Keratinocyte (primary cell): ENCODE measurements around the gene C1orf122. TPM values are rescaled to one million over a fixed set of nuclear protein-coding genes. Genes with fewer than 3 reads are reported as not detected.
"Not testable (repeated sequence)": the region's sequence is repeated elsewhere in the genome, so short reads cannot be mapped to it uniquely, and the experiment has no call there.

Experiments
- DNase-seq: peaks from one replicate; pipeline ENCODE4 v3.0.0-alpha.2; 2011; ENCODE audit warnings: low read depth, missing footprints, low spot score
- FAIRE-seq: peaks from 2 replicates; lab custom pipeline; 2011; peaks lifted over from hg19 to GRCh38; lab: Jason Lieb, UNC
- H2AFZ ChIP-seq: 2 replicates; pipeline ENCODE4 v1.6.0; 2012; ENCODE audit warnings: low read length, control low read depth, inconsistent platforms; ENCODE audit not compliant: control insufficient read depth
- H3K27ac ChIP-seq: 2 replicates; pipeline ENCODE4 v1.5.1; 2011; ENCODE audit warnings: low read length; ENCODE audit not compliant: control insufficient read depth, insufficient read depth
- H3K27me3 ChIP-seq: 3 replicates; pipeline ENCODE4 v1.6.0; 2011; ENCODE audit warnings: low read length; ENCODE audit not compliant: control insufficient read depth, insufficient read depth; ENCODE audit errors: extremely low read depth
- H3K36me3 ChIP-seq, 2 experiments: 2 replicates in 1 of 2; 3 replicates in 1 of 2; pipeline ENCODE4 v1.5.1; 2011; ENCODE audit warnings: low read length in 2 of 2, mild to moderate bottlenecking in 1 of 2; ENCODE audit not compliant: control insufficient read depth in 2 of 2, insufficient read depth in 2 of 2; ENCODE audit errors: extremely low read depth in 1 of 2
- H3K4me1 ChIP-seq: 3 replicates; pipeline ENCODE4 v1.5.1; 2011; ENCODE audit warnings: low read length; ENCODE audit not compliant: control insufficient read depth, insufficient read depth; ENCODE audit errors: extremely low read depth
- H3K4me2 ChIP-seq: 3 replicates; pipeline ENCODE4 v1.6.0; 2011; ENCODE audit warnings: low read depth, low read length; ENCODE audit not compliant: control insufficient read depth, insufficient read depth; ENCODE audit errors: extremely low read depth
- H3K4me3 ChIP-seq, 3 experiments: fragments of 200-600 bp in 1 of 3; sonication (generic) in 1 of 3; 2 replicates in 2 of 3; 3 replicates in 1 of 3; pipeline ENCODE4 v1.5.1; 2011 to 2016; ENCODE audit warnings: low read length in 3 of 3, mild to moderate bottlenecking in 3 of 3, control low read depth in 2 of 3, inconsistent platforms in 1 of 3, low read depth in 1 of 3, mixed read lengths in 1 of 3, mixed run types in 1 of 3, moderate library complexity in 1 of 3; ENCODE audit not compliant: control insufficient read depth in 2 of 3, insufficient read depth in 2 of 3; ENCODE audit errors: extremely low read depth in 1 of 3
- H3K79me2 ChIP-seq: 2 replicates; pipeline ENCODE4 v1.6.0; 2012; ENCODE audit warnings: low read length; ENCODE audit not compliant: control insufficient read depth, insufficient read depth
- H3K9ac ChIP-seq: 3 replicates; pipeline ENCODE4 v1.6.0; 2011; ENCODE audit warnings: low read length; ENCODE audit not compliant: control insufficient read depth, insufficient read depth; ENCODE audit errors: extremely low read depth
- H3K9me1 ChIP-seq: 3 replicates; pipeline ENCODE4 v1.6.0; 2011; ENCODE audit warnings: low read length; ENCODE audit not compliant: control insufficient read depth, insufficient read depth; ENCODE audit errors: extremely low read depth
- H3K9me3 ChIP-seq: 2 replicates; pipeline ENCODE4 v1.5.1; 2012; ENCODE audit warnings: low read depth, low read length; ENCODE audit not compliant: control insufficient read depth
- H4K20me1 ChIP-seq: 3 replicates; pipeline ENCODE4 v1.6.0; 2011; ENCODE audit warnings: low read length; ENCODE audit not compliant: control insufficient read depth, insufficient read depth; ENCODE audit errors: extremely low read depth
- CTCF ChIP-seq, 3 experiments: IDR thresholded peaks in 1 of 3; conservative IDR thresholded peaks in 1 of 3; optimal IDR thresholded peaks in 1 of 3; 2 replicates in 2 of 3; 3 replicates in 1 of 3; pipeline versions ENCODE3 to v1.5.1; 2011; ENCODE audit warnings: low read length in 3 of 3, mild to moderate bottlenecking in 3 of 3, moderate library complexity in 2 of 3, control low read depth in 1 of 3, inconsistent platforms in 1 of 3; ENCODE audit not compliant: insufficient read depth in 2 of 3; ENCODE audit errors: extremely low read depth in 1 of 3
- EZH2 ChIP-seq: IDR thresholded peaks from one replicate; pipeline ENCODE4 v1.6.1; 2012; ENCODE audit warnings: inconsistent platforms, mild to moderate bottlenecking, low read length, moderate library complexity
- dilution Hi-C: fragments of 300-500 bp; cut with MboI; formaldehyde crosslinking; loops from one replicate; pipeline ENCODE4 v1.7.0; 2020; ENCODE audit warnings: low sequenced_read_pairs; ENCODE audit not compliant: extremely low pct_ligation_motif_present
- polyA plus RNA-seq, 5 experiments: library from polyadenylated mRNA; depleted of rRNA in 3 of 5; stranded (reverse) in 3 of 5; stranded (forward) in 1 of 5; unstranded in 1 of 5; fragments of >200 nt; gene quantifications; 1 replicate in 1 of 5; 2 replicates in 3 of 5; 3 replicates in 1 of 5; pipeline versions ENCODE4 v1.2.1 to v1.2.3, GENCODE V29; 2011 to 2012; ENCODE audit warnings: missing spikeins in 2 of 5, low read depth in 1 of 5, low replicate concordance in 1 of 5

The C1orf122 gene
- polyA plus RNA-seq, 1 donor (not counting 4 experiments of a cell fraction or from before 2014, with no cell fraction given), result 25.8 TPM

- dilution Hi-C loops, result no loop called here
- Histone ChIP-seq H3K9me3 (no peaks in the 10 kb centered on the region), H3K79me2 (no peaks in the 10 kb centered on the region), H3K27me3 (peaks cover 61% of the 10 kb centered on the region), H3K4me1 (no peaks in the 10 kb centered on the region), H3K36me3 (no peaks in the 10 kb centered on the region), H4K20me1 (no peaks in the 10 kb centered on the region), H2AFZ (no peak overlapping the region), H3K27ac (no peak overlapping the region), H3K9ac (no peak overlapping the region), H3K4me2 (no peak overlapping the region), H3K4me3 (no peak overlapping the region), H3K9me1 (no peaks in the 10 kb centered on the region)
- no peak for FAIRE-seq
- no peak for DNase-seq
- TF ChIP-seq EZH2 (no peak), CTCF (optimal IDR thresholded peaks at IDR 0.05 in 1 of 3, IDR thresholded peaks at IDR 0.05 in 1 of 3, conservative IDR thresholded peaks at IDR 0.05 in 1 of 3; ENCODE audit: extremely low read depth in 1 of 3, insufficient read depth in 2 of 3, low read length in 3 of 3) (no peak)
Measured at GRCh38 chr1:37767488-37767887, 40.1 kb upstream of the C1orf122 start.

GRCh38 chr1:37771440-37771839 is 36.1 kb upstream of the C1orf122 start:
- H3K4me2 ChIP-seq, H3K9me1 ChIP-seq, DNase-seq, FAIRE-seq, dilution Hi-C loops, H3K79me2 ChIP-seq, H3K9me3 ChIP-seq, H3K27ac ChIP-seq, H3K4me3 ChIP-seq, H3K9ac ChIP-seq, H3K4me1 ChIP-seq, H4K20me1 ChIP-seq, H3K36me3 ChIP-seq, H2AFZ ChIP-seq: not testable (repeated sequence)
- peaks cover 22% of the 10 kb centered on the region for H3K27me3 ChIP-seq

- TF ChIP-seq EZH2, result no peak
- no peak for TF ChIP-seq CTCF (optimal IDR thresholded peaks at IDR 0.05 in 1 of 3, IDR thresholded peaks at IDR 0.05 in 1 of 3, conservative IDR thresholded peaks at IDR 0.05 in 1 of 3; ENCODE audit: extremely low read depth in 1 of 3, insufficient read depth in 2 of 3, low read length in 3 of 3)
- Histone ChIP-seq H2AFZ (no peak overlapping the region), H3K27me3 (peaks cover 12% of the 10 kb centered on the region), H3K27ac (no peak overlapping the region), H3K4me3 (no peak overlapping the region), H3K79me2 (no peaks in the 10 kb centered on the region), H3K9me1 (no peaks in the 10 kb centered on the region), H3K4me1 (no peaks in the 10 kb centered on the region), H3K4me2 (no peak overlapping the region), H3K36me3 (no peaks in the 10 kb centered on the region), H3K9me3 (no peaks in the 10 kb centered on the region), H4K20me1 (no peaks in the 10 kb centered on the region), H3K9ac (no peak overlapping the region)
- FAIRE-seq, result no peak
- DNase-seq, result no peak
- dilution Hi-C loops, result no loop called here
Measured at GRCh38 chr1:37776946-37777516, 30.6 kb upstream of the C1orf122 start.
